NK-92 treated with Interleukin-12 subunit alpha and Interleukin-12 subunit beta, amount 100 ng/mL, for 24 hours (cell line): Measurements from ENCODE around the gene C20orf204.

ENCODE experiments used
- DNase-seq: peaks from one replicate; lab custom pipeline; 2025; lab: John Stamatoyannopoulos, UW

C20orf204 gene

DNA sequence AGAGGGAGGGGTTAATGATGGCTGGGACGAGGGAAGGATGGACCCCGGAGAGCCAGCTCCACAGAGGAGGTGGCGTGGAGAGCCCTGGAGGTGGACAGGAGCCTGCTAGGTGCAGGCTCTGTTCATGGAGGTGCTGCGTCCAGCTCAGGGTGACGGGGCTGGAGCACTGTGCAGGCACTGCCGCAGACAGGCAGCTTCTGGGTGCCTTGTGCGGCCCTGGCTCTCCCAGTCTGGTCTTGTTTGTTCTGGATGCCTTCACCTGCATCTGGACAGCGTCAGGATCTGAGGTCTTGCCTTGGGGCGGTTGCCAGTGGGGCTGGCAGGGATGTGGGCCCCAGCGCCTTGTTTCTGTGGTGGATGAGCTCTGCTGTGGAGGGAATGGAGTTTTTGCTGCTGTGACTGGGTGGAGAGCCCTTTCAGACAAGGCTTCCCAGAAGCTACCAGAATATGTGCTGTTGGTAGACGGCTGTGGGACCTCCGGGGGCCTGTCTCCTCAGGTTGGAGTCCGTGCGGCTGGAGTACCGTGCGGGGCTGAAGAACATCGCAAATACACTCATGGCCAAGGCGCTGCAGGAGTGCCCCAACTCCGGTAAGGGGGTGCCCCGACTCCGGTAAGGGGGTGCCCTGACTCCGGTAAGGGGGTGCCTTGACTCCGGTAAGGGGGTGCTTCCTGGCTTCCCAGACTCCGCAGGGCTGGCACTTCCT is 7.8 kb upstream of the C20orf204 start:
- DNase-seq = no peak

DNA sequence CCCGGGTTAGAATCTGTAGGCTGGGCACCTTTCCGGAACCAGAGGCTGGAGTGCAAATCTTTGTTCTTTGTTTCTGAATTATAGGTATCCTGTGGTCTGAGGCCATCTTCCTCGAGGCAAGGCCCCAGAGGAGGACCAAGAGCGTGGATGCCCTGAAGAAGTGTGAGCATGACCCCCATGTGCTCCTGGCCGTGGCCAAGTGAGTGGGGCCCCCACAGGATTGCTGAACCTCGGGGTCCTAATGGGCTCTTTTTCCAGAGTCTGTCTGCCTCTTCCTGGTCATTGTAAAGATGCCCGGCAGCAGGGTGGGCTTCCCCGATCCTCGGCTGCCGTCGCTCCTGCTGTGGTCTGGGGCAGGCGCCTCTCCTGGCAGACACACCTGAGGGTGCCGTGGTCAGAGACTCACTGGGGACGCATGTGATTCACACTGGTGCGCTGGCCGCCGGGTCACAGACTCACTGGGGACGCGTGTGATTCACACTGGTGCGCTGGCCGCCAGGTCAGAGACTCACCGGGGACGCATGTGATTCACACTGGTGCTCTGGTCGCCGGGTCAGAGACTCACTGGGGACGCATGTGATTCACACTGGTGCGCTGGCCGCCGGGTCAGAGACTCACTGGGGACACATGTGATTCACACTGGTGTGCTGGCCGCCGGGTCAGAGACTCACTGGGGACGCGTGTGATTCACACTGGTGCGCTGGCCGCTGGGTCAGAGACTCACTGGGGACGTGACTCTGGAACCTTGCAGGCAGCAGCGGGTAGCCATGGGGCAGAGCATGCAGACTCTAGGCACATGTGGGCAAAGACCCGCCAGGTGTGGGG is 6.5 kb upstream of the C20orf204 start:
- DNase-seq = no peak

DNA sequence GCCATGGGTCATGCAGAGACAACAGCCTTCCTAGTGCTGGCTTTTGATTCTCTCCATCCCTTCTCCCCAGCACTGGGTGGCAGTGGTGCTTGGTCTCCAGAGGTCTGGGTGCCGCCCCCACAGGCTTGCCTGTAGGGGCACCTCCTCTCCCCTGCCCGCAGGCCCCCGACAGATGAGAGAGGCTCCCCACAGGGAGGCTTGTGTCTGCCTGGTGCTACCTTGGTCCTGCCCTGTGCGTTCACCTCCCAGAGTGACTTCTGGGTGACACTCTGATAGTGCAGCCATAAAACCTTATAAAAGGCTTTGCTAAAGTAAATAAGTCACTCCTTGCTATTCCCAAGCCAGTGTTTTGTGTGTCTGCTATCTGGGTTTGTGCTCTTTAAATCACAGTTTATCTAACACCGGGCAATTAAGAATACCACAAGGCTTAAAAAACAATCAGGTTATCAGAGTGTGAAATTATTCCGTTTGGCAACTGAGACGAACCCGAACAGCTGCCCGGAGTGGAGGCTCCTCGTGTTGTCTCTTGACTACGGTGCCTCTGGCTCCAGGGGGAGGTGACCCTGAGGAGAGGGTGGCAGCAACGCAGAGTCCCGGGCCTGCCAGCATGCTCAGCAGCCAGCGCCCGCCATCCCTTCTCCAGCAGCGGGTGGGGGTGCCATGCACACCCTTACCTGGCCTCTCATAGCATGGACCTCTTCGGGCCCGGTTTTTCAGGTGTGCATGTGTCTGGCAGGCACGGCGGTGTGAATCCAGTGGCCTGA is 5.4 kb upstream of the C20orf204 start:
- no peak for DNase-seq

DNA sequence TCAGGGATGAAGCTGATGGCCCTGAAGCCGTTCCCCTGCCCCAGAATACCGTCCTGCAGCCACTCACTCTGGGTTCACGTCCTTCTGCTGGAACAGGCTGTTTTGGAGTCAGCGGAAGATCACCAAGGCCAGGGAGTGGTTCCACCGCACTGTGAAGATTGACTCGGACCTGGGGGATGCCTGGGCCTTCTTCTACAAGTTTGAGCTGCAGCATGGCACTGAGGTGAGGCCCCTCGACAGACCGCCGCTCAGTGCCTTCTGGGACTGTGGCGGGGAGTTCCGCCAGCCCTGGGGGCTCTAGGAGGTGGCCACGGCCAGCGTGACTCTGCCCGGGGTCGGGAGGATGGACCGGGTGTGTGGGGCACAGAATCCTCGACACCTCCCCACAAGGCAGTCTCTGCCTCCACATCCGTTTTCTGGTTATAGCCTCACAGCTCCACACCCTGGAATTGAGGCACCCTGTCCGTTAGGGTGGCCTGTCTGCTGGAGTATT is 4.1 kb upstream of the C20orf204 start:
- no peak for DNase-seq

DNA sequence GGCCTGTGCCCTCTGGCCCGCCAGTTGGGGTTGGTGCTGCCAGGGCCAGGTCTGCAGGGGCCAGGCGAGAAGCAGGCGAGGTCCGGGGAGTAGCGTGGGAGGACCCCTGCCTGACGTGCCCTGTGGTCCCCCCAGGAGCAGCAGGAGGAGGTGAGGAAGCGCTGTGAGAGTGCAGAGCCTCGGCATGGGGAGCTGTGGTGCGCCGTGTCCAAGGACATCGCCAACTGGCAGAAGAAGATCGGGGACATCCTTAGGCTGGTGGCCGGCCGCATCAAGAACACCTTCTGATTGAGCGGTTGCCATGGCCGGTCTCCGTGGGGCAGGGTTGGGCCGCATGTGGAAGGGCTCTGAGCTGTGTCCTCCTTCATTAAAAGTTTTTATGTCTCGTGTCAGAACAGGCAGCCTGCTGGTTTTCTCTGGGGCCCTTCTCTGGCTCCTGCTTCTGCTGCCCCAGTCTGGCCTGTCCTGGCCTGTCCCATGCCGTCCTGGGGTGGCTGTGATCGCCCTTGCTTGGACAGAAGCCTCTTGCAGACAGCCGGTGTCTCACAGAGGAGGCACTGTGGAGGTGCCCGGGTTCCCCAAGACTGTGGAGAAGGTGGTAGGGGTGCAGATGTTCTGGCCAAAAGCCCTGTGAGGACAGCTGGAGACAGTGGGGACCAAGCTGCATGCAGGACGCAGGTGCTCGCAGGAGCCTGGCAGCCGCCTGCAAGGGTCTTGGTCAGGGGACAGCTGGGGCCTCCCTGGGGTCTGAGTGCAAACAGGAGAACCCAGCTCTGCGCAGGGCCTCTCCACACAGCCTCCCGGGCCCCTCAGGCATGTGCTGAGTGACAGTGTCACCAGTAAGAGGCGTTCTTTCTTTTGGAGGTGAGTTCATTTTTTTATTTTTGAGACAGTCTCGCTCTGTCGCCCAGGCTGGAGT is 3.0 kb upstream of the C20orf204 start:
- no peak for DNase-seq

DNA sequence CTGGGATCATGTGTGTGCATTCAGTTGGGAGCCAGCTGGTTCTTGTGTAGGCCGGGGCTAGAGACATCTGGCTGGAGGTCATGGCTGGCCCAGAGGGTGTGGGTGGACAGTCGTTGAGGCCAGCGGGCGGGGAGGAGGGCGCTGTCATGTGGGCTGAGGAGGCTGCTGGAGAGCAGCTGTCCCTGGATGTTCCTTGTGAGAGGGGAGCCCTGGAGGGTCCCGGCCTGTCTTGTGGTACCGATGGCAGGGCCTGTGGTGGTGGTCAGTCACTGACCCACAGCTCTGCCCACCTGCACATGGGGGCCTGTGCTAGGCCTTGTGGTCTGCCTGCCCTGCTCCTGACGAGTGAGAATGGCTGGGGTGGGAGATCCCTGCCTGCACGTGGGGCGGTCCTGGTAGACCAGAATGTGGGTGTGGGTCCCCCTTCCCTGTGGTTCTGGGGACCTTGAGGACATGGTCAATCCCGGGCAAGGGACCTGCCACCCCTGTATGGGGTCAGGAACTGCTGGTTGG is 1.9 kb upstream of the C20orf204 start:
- DNase-seq = no peak

DNA sequence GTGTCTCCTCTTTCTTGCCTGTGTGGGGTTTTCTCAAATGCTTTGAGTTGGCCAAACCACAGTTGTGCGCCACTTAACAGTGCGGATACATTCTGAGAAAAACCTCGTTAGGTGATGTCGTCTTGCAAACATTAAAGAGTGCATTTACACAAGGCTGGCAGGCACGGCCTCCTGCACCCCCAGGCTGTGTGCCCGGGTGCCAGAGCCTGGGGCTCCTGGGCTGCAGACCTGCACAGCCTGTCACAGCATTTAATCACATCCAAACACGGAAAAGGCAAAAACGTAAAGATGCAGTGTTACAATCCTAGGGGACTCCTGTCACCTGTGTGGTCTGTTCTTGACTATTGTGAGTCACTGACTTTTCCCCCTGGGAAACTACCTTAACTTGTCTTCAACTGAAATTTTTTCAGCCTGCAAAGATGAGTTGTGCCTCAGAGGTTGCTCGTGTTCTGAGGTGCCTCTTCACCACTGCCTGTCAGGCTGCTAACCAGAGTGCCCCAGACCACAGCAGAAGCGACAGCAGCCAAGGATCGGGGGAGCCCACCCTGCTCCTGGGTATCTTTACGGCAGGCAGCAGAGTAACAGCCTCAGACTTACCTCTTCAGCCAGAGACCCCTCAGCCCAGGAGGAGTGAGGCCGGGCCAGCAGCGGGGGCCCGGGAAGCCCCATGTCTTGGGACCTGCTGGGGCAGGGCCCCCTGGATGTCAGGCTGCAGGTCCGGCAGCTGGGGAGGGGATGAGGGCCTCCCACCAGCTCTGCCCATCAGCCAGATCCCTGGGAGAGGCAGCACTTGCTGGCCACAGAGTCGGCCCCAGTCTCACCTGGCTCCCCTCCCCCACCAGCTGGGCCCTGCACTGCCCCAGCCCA is 683 bp upstream of the C20orf204 start:
- no peak for DNase-seq

DNA sequence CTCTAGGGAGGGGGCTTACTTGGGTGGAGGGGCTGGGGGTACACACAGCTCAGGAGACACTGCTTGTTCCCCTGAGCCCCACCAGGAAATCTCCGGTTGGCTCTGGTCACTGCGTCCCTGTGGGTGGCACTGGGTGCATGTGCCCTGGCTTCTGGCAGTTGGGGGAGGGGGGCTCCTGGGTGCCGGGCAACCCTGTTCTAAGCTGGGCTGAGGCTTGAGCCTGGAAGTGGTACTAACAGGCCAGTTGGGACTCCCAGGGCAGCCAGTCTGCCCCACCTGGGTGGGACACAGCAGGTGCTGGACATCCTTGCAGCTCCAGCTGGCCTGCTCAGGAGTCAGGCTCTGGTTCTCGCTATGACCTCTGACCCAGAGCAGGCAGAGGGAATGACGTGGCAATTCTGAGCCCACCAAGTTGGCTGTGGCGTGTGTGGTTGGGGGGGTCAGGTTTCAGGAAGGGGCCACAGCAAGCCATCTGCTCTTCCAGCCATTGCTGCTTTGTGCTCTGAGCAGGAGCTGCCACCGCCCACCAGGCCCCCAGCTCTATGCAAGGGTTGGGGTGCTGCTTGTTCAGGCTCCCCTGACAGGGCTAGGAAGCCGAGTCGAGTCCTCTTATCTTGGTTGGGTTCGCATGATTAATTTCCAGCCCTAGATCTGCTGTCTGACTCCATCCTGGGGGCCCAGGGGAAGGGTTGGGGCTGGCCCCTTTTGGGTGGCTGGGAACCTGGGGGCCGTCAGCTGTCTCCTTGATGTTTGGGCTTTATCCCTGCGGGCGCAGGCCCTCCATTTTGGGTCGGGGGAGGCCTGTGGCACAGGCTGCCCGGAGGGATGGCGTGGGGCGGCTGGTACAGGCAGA is 590 bp downstream of the C20orf204 start:
- no peak for DNase-seq

DNA sequence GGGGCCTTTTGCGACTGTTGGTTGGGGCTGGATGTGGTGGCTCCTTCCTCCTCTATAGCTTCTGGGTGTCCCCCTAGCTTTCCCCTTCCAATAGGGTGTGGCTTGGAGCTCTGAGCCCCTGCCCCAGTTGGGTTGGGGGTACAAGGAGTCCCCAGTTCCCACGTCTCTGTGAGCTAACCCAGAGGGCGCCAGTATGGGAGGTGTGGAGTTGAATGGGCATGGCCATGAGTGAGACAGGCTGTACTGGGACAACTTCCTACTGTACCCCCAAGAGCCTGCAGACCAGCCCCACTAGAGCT is 1.2 kb downstream of the C20orf204 start:
- no peak for DNase-seq

DNA sequence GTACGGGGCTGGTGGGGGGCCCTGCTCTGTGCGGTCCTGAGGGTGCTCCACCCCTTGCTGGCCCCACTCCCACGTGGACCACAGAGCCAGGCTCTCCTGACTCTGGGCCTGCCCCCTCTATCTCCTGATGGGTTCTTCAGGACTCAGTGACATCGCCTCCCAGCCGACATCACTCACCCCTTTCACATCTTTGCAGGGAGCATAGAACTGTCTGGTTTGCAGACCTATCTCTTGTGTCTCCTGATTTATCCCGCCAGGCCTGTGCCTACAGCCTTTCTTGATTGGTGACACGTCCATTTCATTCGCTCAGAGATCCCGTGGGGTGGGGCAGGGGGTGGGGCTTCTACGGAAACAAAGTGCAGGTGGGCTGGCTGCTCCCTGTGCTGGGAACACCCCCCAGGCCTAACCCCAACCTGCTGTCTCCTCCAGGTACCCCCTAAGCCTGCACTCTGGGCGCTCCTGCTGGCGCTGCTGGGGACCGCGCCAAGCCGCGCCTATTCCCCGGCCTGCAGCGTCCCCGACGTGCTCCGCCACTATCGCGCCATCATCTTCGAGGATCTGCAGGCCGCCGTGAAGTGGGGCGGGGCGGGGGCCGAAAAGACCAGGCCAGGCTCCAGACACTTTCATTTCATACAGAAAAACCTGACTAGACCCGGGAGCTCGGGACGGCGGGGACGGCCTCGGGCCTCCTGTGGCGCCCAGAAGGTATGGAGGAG is 1.7 kb downstream of the C20orf204 start:
- no peak for DNase-seq

DNA sequence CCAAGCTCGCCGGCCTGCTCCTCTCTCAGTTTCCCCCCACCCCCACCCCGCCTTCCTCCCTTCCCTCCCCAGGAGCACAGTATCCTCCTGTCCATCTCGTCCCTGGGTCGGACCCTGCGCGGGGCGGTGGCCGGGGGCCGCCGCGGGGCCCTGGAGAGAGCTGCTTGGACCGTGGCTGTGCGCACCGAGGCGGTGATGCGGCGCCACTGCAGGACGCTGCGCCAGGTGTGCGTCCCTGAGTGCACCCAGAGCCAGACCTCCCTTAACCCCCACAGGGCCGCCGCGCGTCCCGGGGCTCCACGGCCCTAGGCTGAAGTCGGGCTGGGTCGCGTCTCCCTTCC is 2.2 kb downstream of the C20orf204 start:
- no peak for DNase-seq

DNA sequence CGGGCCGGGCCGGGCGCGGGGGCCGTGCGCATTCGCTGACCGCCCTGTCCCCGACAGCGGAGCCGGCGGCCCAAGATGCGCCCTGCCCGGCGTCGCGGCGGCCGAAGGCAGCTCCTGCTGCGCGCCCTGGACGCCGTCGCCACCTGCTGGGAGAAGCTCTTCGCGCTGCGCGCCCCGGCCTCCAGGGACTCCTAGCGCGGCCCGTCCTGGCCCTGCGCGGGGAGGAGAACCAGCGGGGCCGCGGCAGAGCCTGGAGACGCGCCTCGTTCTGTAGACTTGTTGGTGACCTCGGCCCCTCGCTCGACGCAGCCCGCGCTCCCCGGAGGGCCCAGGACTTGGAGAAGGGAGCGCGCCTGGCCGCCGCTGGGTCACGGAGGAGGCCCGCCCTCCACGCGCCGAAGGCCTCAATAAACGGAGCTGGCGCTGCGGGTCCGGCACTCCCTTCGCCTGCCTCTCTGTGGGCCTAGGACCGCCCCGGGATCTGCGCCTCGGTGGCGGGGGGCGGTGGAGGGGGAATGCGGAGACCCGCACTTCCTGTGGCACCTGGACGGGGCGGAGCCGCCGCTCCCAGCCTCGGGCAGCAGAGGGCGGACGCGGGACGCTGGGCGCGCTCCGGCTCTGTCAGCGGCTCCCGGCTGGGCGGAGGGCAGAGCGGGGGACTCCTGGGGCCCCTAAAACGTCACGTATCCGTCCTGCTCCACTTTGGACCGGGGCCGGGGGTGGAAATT is 2.7 kb downstream of the C20orf204 start:
- no peak for DNase-seq

DNA sequence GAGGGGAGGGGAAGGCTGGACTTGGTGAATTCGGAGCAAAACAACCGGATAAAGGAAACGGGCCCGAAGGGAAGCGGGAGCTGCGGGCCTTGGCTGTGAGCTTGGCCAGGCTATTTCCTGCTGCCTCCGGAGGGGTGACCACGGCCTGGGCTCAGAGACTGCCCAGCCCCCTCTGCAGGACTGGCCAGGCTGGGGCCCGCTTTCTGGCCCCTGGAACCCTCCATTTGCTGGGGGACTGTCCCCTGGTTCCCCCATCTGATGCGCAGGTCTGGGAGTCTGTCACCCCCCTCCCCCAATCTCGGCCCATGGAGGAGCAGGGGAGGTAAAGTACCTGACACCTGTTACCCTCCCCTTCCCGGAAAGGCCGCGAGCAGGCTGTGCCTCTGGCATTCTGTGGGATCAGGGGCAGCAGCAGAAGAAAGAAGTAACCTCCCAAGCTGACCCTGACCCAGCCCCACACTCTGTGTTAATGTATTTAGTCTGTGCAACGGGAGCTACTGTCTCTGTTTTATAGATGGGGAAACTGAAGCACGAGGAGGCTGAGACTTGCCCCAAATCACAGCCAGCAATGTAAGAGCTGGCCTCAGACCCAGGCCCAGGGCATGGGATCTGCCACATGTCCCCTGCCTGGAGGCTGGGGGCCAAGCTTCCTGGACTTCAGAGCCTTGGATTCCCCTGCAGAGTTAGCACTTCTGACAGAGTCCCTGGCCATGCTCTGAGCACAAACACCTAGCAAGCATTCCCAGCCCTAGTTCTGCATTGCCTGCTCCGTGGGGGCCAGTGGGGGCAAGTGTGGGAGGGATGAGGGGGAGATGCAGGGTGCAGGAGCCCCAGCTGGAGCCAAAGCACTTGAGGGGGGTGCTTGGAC is 3.5 kb downstream of the C20orf204 start:
- no peak for DNase-seq

DNA sequence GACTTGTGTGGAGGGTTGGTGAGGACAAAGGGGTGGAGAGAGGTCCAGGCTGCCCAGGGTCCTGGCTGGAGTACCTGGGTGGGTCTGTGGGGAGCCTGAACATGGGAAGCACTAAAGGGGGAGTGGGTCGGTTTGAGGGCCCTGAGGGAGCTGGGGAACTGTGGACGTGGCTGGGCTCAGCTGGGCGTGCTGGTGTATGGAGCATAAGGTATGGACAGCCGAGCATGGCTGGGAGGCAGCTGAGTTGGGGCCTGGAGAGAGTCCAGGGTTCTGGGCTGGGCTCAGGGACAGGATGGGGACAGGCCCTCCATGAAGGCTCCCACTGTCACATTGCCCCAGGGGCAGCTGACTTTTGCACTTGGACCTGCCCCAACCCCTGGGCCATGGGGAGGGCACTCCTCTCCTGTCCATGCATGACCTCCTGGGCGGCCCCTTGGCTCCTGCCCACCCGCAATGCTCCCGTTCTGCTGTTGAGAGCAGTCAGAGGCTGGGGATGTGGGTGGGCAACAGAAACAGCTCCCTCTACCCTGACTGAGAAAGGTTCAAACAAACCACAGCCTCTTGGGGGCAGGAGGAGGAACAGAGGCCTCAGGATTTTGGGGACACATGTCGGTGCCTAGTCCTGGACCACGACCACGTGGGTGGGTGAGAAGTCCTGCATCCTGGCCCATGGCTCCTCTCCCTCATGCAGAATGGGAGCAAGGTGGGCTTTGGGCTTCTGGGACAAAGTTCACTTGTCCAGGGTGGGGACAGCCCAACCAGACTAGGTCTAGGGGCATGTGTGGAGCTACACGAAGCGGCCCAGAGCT is 4.5 kb downstream of the C20orf204 start:
- no peak for DNase-seq

DNA sequence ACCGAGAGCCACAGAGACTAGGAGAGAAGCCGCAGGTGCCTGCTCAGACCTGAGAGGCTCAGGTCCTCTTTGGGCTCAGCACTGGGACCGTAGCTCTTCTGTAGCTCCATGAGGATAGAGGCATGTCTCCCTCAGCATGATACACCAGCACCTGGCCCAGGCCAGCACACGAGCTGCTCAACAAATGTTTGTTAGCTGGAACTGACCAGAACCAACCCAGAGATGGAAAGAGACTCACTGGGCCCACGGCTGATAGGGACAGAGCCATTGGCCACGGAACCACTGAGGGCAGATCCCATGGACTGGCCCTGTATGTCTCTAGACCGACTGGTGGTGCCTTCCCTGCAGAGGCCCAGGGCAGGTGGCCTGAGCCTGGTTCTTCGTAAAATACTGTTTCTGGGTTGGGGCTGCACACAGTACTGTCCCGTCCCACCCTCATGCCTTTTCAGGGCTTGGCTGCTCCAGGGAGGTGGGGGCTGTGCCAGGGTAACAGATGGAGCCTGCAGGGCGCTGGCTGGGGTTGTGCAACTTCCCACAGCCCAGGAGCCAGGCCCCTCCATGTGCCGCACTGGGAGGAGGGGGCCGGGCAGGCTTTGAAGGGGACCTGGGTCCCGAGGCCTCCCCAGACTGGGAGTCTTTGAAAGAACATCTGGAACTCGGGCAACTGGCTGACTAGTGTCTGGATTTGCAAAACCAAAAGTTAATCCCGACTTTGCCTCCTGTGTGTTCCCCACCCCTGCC is 5.2 kb downstream of the C20orf204 start:
- no peak for DNase-seq

DNA sequence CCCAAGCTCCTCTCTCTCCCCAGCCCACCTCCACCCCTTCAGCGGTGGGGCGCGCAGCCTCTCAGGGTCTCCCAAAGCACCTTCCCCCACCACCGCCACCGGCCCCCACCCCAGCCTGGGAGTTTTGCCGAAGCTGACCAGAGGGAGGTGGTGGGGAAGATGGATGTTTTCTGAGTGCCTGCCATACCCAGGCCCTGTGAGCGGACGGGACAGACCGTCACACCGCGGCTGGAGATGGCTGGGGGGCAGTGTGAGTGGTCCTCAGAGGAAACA is 5.7 kb downstream of the C20orf204 start:
- DNase-seq = no peak
